Fibroblast of mammary gland (primary cell): ENCODE results near the gene AFF3.

Experiments used
- DNase-seq: peaks from one replicate; pipeline ENCODE4 v3.0.0-alpha.2; 2010; ENCODE audit warnings: low read depth
- H3K4me3 ChIP-seq: 2 replicates; pipeline ENCODE4 v1.5.1; 2011; ENCODE audit warnings: low read depth, mild to moderate bottlenecking, low read length, moderate library complexity; ENCODE audit not compliant: control insufficient read depth
- CTCF ChIP-seq: conservative IDR thresholded peaks from 2 replicates; pipeline ENCODE4 v1.5.1; 2011; ENCODE audit warnings: low read depth, low read length, inconsistent platforms; ENCODE audit not compliant: control insufficient read depth, insufficient read depth

Gene AFF3

GRCh38 chr2:99572373-99573164 is 569.8 kb downstream of the AFF3 start:
- DNase-seq, result no peak
- no peak overlapping the region for H3K4me3 ChIP-seq
- TF ChIP-seq CTCF, result no peak

- TF ChIP-seq CTCF, result no peak
- no peak for DNase-seq
- H3K4me3 ChIP-seq, result no peak overlapping the region
Measured at GRCh38 chr2:99571954-99572353, 570.4 kb downstream of the AFF3 start.

- H3K4me3 ChIP-seq, result no peak overlapping the region
- DNase-seq, result no peak
- TF ChIP-seq CTCF, result no peak
Measured at GRCh38 chr2:99571533-99571932, 570.9 kb downstream of the AFF3 start.

DNA sequence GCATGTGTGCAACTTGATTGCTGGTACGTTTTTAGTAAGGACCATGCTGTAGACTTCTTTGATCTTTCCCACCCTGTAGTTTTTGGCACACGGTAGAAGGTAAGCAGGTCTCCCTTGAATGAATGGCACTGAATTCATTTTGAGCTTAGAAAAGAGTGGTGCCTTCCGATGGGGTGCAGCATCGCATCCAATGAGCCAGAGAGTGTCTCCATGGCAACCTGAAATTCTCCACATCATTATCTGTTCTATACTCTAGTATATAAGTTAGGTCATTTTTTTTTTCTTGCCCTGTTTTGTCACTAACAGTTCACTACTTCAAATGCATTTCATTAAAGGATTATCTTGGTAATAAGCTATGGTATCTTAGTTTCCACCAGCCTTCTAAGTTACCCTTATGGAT is 571.4 kb downstream of the AFF3 start:
- no peak overlapping the region for H3K4me3 ChIP-seq
- DNase-seq, result no peak
- TF ChIP-seq CTCF, result no peak

DNA sequence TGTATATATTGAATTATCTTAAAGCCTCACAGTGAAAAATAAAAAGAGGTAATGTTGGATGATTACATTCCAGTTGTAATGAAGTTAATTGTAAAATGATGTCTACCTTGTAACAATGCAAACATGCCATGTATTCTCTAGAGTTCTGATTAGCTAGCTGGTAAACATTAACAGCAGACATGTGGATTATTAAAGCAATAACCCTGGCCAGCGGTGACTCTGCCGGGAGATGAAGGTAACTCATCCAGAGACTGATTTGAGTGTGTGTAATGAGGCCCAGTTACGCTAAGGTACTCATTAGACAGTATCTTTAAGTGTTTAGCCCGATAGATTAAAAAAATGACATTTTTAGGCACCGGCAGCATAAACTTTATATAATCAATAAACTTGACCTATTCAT is 573.0 kb downstream of the AFF3 start:
- DNase-seq, result no peak
- no peak overlapping the region for H3K4me3 ChIP-seq
- TF ChIP-seq CTCF, result no peak

DNA sequence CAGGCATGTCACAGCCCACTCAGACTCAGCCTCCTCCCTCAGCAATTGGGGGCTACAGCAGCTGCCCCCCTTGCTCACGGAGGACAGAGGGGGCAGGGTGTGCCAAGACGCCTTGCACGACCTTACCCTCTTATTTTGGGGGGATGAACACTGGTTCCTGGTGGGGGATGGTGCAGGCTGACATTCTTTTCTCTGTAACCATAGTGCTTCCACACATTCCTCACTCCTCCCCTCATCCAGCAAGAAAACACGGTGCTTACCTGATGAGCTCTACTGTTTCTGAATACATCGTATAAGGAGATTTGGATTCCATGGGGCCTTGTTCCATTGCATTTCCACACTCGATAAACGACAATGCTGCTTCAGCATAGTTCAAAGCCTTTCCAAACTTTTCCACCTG is 577.2 kb downstream of the AFF3 start:
- DNase-seq, result no peak
- no peak for TF ChIP-seq CTCF
- H3K4me3 ChIP-seq, result no peak overlapping the region
